HG02678 (cell line): Measurements from ENCODE around the gene BLVRB.

ENCODE experiments used
- ATAC-seq: cut with Tn5 transposase; IDR thresholded peaks from one replicate; pipeline ENCODE4 v1.9.1; 2021; ENCODE audit warnings: mild to moderate bottlenecking, moderate library complexity; ENCODE audit not compliant: unreplicated experiment

The BLVRB gene

DNA sequence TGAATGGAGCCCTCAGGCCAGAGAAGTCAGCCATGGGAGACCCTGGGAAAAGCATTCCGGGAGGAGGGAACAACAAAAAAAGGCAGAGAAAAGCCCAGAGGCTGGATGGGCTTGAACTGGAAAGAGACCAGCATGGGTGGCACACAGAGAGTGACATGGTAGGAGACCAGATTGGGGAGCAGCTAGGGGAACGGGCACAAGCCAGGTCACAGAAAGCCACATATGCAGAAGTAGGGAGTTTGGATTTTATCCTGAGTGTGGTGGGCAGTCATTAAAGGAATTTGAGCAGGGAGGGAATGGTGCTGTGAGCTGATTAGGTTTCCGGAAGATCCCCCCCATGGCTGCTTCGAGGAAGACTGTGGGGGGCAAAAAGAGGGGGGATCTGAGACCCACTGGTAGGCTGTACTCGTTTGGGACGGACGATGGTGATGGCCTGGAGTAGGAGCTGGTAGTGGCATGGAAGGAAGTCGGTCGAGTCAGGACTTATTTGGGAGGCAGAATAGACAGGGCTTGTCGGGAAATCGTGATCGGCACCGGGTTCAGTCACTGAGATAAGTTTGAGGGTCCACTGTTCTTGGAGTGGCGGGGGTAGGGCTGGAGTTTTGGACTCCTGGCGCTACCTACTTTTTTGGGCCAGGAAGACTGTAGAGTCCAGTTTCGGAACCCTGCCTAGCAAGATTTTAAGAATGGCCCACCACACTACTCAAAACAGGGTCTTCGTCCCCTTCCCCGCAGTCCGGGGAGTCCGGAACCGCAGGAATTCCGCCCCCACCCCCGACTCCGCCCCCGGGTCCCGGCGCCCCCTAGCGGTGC is 40.7 kb downstream of the BLVRB start:
- ATAC-seq = no peak

DNA sequence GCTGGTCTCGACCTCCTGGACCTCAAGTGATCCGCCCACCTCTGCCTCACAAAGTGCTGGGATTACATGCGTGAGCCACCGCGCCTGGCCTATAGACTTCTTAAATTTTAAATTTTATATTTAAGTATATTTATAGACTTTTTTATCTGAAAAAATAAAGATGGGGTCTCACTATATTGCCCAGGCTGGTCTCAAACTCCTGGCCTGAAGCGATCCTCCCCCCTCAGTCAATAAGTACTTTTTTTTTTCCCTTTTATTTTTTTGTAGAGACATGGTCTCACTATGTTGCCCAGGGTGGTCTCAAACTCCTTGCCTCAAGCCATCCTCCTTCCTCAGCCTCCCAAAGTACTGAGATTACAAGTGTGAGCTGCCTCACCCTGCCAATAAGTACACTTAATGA is 41.6 kb downstream of the BLVRB start:
- no peak for ATAC-seq

DNA sequence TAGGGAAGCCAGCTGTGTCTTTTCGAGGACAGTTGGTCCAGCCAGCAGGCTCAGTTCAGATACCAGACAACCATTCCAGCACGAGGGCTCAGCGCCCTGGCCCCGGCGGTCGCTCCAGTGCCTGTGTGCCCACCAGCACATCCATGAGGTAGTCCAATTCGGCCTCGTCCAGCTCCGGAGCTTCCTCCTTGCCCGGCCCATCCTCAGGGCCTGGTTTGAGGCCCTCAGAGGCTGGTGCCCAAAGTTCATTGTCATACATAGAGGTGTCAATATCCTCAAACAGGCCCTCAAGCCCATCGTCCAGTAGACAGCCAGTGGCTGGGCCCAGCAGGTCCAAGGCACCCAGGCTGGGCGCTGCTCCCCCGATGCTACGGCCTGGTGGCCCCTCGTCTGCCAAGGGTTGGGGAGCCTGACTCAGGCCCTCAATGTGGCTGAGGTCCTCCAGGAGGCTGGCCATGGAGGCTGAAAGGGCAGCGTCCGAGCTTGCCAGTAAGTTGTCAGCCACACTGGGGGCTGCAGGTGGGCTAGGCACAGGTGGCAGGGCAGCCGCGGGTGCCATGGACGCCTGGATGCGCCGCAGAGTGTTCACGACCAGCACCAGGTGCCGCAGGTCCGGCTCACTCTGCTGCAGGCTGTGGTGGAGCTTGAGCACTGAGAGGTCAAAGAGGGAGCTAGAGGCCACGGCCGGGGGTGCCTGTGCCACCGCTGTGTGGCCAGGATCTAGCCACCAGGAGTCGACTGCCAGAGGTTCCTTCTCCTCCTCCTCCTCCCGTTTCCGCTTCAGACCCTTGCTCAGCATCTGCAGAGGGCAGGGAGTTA is 42.6 kb downstream of the BLVRB start:
- ATAC-seq = no peak

DNA sequence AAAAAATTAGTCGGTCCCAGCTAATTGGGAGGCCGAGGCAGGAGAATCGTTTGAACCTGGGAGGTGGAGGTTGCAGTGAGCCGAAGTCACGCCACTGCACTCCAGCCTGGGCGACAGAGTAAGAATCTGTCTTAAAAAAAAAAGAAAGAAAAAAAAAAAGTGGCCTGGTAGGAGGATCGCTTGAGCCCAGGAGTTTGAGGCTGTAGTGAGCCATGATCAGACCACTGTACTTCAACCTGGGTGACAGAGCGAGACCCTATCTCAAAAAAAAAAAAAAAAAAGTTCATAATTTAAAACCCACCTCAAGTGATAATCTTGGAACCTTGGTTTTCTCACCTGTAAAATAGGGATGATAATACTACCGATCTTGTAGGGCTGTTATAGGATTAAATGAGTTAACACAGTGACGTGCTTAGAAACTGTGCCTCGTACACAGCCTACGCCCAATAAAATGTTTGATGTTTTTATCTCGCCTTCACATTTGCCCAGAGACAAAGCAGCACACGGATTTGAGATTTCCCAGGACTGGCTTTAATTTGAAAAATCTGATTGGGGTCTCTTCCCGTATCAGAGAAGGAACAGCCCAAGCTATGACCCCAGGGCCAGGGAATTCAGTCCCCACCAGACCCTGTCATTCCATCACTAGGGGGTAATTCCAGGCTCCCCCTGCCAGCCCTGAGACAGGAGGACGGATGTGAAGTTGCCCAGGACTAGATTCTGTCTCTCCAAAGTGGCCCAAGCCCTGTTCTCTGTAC is 43.4 kb downstream of the BLVRB start:
- no peak for ATAC-seq

DNA sequence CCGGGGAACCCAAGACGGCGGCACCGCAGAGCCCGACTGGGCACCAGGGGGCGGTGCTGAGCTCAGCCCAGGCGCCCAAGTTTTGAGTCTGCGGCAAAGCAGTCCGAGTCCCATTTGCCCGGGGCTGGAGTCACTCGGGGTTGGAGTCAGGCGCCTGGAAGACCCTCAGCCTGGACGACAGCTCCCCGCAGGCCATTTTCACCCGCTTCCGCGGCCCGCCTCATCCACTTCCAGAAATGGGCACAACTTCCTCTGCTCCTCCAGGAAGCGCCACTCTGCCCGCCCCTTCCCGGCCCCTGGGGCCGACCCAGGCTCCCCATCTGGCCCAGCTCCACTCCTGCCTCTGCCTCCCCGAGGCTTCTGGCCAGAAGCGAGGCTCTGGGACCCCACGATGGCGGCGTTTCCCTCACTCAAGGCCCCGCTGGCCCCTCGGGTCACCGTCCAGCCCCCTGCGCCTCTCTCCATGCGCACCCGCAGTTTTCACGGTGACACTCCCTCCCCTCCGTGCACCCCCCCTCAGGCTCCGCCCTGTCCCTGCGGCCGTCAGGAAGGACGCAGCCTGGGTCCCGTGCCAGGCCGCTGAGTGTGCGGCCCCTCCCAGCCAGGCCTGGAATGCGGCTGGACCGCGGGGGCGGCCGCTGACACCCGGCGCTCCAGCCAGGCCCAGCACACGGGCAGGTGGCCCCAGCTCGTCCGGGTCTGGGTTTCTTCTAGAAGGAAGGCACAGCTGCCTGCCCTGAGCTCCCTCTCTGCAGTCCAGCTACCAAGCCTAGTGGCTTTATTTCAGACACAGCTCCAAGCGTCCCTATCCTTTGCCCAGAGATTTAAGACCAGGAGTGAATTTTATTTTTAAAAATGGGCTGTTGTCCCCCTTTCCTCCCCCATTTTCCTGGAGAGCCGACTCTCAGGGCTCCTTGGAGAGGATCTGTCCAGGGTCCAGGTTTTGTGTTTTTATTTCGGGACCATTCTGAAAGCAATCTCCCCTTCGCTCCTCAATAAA is 44.5 kb downstream of the BLVRB start:
- peak; percentile 43 for ATAC-seq

DNA sequence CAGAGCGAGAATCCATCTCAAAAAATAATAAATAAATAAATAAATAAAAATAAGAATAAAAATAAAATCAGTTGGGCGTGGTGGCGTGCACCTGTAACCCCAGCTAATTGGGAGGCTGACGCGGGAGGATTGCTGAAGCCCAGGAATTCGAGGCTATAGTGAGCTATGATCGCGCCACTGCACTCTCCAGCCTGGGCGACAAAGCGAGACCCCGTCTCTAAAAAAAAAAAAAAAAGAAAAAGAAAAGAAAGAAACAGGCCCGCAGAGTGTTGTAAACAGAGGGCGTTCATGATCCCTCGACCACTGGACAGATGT is 45.1 kb downstream of the BLVRB start:
- no peak for ATAC-seq

DNA sequence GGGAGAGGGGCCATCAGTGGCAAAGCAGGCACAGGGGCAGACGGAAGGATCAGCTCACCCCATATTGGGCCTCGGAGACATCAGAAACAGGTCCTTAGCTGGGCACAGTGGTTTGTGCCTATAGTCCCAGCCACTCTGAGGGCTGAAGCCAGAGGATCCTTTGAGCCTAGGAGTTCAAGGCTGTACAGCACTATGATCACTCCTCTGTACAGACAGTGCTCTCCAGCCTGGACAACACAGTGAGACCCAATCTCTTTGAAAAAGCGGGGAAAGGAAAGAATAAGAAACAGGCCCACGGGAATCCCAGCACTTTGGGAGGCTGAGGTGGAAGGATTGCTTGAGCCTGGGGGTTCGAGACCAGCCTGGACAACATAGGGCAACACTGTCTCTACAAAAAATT is 45.8 kb downstream of the BLVRB start:
- ATAC-seq = no peak

DNA sequence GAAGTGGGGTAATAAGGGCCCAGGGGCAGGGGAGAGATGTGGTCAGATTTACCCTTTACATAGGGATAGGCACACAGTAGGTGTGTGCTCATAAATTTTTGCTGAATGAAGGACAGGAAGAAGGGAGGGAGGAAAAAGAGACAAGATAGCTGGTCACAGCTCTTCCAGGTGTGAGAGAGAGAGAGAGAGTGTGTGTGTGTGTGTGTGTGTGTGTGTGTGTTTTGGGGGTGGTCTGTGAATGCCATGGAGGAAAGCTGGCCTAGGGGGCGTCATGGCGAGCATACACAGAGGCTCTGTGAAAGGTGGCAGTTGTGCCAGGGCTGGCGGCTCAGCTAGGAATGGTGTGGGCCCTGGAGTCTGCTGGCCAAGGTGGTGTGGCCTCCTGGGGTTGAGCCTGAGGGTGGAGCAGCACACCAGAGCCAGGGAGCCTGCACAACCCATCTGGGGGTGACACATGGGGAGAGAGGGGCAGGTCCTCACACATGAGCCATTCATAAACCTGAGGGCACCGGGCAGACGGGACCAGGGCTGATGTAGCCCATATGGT is 46.4 kb downstream of the BLVRB start:
- no peak for ATAC-seq

DNA sequence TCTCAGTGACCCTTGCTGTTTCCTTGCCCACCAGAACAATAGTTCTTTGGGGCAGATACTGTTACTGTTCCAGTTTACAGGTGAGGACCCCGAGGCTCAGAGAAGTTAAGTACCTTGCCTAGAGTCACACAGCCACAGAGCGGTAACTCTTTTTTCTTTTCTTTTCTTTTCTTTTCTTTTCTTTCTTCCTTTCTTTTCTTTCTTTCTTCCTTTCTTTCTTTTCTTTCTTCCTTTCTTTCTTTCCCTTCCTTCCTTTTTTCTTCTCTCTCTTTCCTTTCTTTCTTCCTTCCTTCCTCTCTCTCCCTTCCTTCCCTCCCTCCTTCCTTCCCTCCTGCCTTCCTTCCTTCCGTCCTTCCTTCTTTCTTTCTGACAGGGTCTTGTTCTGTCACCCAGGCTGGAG is 47.5 kb downstream of the BLVRB start:
- ATAC-seq = no peak

DNA sequence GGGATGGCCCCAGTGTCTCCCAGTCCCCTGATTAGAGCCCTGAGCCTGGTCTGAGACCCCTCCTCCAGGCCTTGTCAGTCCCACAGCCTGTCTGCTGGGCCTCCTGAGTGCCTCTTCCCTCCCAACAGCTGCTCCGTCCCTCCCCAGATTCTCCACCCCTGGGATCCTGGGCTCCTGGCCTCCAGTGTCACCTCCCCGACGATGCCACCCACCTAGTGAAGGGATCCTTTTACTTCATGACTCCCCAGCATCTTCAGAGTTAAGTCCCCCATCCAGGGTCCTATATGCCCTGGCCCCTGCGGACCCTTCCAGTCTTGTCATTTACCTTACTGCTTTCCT is 47.9 kb downstream of the BLVRB start:
- no peak for ATAC-seq

DNA sequence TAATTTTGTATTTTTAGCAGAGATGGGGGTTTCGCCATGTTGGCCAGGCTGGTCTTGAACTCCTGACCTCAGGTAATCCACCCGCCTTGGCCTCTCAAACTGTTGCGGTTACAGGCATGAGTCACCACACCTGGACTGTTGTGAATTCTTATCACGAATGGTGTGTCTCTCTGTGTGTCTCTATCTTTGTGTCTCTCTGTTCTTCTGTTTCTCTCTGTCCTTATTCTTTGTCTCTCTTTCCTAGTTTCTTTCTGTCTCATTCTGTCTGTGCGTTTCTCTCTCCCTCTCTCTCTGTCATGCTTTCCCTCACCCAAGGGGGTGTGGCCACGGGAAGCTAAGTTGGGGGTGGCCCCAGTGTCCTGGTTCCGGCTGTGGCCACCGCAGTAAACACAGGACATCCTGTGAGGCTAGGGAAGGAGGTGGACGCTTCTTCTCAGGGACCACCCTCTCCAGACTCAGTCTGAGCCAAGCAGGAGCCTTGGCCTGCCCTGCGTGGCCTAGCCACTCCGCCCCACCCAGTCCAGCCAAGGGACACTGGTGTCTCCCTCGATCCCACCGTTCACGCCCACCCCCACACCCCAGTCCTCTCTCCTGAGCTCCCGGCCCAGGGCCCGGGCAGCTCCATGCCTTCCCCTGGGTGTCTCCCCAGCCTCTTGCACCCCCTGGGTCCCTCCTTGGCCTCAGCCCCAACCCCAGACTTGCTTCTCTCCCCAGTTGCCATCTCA is 48.5 kb downstream of the BLVRB start:
- ATAC-seq = no peak

DNA sequence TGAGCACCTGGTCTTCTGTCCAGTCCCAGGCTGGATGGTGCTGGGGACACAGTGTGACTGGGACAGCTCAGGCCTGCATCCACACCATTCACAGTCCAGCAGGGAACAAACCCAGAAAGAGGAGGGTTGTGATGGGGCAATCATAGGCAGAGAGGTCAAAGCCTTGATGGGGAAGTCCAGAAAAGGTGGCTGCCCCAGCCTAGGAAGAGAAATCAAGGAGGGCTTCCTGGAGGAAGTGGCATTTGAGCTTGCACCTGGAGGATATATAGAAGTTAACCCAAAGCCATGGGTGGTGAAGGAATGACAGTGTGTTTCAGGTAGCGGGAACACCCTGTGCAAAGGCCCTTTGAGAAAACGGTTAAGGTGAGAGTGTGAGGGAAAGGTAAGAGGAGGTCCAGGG is 49.8 kb downstream of the BLVRB start:
- no peak for ATAC-seq

DNA sequence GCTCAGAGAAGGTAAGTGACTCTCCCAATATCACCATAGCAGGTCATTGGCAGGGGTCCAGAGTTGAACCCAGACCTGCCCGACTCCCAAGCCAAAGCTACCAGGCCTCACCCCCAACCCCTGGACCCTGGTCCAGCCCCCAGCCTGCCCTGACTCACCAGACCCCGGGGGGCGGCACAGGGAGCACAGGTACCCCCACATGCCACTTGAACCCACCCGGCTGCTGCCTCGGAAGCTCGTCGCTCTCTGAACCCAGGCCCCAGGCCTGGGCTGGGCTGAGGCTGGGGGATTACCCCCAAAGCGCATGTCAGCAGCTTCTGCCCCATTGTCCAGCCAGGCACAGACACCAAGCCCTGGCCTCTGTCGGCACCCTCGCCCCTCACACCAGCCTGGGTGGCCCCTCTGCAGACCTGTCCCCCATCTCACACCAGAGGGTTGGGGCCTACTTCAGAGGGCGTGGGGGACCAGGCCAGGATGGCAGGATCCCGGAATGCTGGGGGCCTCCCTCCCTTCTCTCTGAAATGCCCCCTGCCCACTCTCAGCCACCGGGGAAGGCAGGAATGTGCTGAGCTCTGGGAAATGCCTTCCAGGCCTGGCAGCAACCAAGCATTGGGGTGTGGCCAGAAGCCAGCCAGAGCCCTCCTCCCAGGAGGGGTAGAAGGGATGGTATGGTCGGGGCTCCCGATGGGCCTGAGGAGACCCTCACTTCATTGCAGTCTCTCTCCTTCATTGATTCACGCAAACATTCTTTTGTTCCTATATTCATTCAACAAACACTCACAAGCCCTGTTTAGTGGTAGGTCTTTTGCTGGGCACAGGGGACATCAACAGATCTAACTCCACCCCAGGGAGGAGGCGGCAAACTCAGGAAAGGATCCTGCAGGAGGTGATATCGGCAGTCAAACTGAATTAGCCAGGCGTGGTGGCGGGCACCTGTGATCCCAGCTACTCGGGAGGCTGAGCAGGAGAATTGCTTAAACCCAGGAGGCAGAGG is 50.7 kb downstream of the BLVRB start:
- ATAC-seq = no peak

DNA sequence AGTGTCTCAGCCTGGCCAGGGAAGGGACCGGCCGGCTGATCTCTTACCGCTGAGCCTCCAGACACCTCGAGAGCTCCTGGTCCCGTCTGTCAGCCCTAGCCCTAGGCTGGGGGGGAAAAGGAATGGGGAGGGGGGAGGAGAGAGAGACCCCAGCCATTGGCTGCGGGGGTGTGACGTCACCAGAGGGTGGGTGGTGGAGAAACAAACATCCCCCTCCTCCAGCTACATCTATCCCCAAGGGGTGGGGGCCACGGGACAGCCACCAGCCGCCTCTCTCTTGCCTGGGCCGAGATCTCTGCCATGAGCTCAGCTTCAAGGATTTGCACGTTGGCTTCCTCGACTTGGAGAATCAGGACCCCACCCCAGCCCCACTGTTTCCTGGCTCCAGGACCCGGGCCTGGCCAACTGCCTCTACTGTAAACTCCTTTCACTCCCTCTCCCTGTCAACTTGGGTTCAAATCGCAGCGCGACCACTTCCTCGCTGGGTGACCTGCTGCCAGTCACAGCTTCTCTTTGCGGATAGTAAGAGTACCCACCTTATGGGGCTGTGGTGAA is 52.2 kb downstream of the BLVRB start, which contains the start of gene PRX:
Gene PRX, minus strand, starts transcription at position 88 of the 555 bp plus-strand sequence. CDS start 5,446 bp downstream, outside the sequence.
- ATAC-seq = no peak

DNA sequence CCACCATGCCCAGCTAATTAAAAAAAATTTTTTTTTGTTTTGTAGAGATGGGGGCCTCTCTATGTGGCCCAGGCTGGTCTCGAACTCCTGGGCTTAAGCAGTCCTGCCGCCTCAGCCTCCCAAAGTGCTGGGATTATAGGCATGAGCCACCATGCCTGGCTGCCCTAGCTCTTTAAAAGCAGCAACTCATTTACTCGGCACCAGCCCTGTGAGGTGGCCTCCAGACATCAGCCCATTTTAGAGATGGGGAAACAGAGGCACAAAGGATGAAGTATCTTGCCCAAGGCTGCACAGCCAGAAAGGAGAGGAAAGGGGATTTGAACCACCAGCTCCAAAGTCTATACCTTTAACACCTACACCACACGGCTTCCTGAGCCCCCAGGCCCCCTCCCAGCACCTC is 52.7 kb downstream of the BLVRB start:
- ATAC-seq = no peak

DNA sequence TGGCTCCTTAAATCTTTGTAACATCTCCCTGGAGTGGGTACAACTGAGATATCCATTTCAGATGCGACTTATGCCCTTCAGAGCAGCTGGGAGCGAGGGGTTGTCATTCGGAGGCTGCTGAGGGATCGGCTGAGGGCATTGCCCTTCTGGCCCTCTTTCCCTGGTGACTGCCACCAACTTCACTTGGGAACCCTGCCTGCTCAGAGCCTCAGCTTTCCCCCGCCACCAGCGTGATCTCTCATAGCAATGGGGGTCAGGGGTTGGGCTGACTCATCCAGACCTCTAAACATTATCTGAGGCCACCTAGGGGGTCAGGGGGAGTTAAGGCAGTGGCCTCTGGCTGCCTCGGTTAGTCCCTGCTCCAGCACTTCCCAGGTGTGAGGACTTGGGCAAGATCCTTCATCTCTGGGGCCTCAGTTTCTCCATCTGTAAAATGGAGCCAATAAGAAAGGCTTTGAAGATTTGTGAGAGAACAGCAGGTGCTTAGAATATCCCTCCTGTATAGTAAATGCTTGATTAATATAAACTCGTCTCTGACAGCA is 53.5 kb downstream of the BLVRB start:
- no peak for ATAC-seq

DNA sequence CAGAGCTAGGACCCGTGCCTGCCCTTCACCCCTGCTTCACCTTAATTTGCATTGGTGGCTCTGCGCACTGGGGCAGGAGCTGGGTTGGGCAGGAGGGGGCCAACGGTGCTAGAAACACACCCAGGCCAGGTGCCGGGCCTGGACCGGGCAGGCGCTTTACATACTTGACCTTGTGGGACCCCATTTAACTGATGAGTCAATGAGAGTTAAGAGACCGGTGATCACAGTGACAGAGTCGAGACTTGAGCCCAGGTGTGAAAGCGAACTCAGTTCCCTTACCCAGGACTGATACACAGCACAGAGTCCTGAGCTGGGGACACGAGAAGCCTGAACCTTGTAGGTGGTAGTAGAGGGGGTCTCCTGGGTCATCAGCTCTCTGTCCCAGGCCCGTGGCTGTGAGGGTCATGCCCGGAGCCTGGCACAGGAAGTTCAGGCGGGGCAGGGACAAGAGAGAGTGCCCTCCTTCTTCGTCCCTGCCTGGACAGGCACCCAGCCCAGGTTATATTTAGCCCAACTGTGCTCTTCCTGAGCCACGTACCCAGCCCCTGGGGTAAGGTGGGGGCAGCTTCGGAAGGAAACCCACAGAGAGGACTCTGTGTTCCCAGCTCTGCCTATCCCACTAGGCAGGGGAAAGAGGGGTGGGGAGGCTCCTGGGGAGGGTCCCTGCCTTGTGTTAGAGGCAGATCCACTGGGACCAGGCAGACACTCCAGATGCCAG is 54.3 kb downstream of the BLVRB start:
- ATAC-seq = no peak
